Measurements from ENCODE around the gene CCDC107.

DNA sequence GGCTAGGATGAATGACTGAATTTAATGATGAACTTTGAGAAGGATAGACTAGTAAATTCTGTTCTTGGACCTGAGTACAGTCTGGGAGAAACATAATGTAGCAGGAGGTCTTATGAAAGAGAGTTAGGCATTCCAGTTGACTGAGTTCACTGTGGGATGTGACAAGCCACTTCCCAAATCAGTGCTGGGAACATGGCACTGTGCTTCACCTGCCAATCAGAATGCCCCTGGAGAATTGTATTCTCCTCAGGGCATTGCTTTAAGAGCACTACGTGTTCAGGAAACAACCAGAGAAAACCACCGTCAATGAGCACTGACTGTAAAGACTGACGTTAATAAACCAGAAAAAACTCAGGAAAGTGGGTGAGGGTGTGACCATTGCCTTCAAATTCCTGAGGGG, 1.2 kb downstream of the CCDC107 start:
- no peak for TF ChIP-seq CTCF (IDR thresholded peaks at IDR 0.05)
- TF ChIP-seq POLR2A (IDR thresholded peaks at IDR 0.05): no peak

Data from adrenal gland (tissue), 5 donors.